ENCODE measurements around the gene EXOC6B. TPM values are rescaled to one million over a fixed set of nuclear protein-coding genes. Genes with fewer than 3 reads are reported as not detected.

Gene EXOC6B
- total and polyA plus RNA-seq, 11 donors: 18.4 to 192 (median 143) TPM

GRCh38 chr2:72827487-72827886 is 1.7 kb upstream of the EXOC6B start:
- no peak overlapping the region for H3K4me3 ChIP-seq
- H3K4me1 ChIP-seq: peaks cover 0 to 29% (median 9%) of the 10 kb centered on the region in 12 donors
- DNase-seq: no peak
- H3K9me3 ChIP-seq: no peaks in the 10 kb centered on the region
- no peak for ATAC-seq
- no peaks in the 10 kb centered on the region for H3K36me3 ChIP-seq
- intact Hi-C loops (cut with DNase I): loop anchor here in 4 of 10 donors (2.0 to 10.0 kb wide), 5 partner anchors 31 to 53 kb away; no protein-coding TSS in a partner anchor
- 87 to 92% (median 90%) methylated on average over 1 of the region's 1 CpG for WGBS, 4 donors
- H3K27me3 ChIP-seq: no peaks in the 10 kb centered on the region
- H3K27ac ChIP-seq: peak overlapping the region in 1 of 12 donors; percentile 4
- TF ChIP-seq POLR2A (IDR thresholded peaks at IDR 0.05) (no peak), CTCF (IDR thresholded peaks at IDR 0.05) (no peak)

- TF ChIP-seq POLR2A (IDR thresholded peaks at IDR 0.05): no peak
- no peak for TF ChIP-seq CTCF (IDR thresholded peaks at IDR 0.05)
- H3K9me3 ChIP-seq: no peaks in the 10 kb centered on the region
- peaks cover 0 to 32% (median 10%) of the 10 kb centered on the region in 12 donors for H3K4me1 ChIP-seq
- ATAC-seq (no peak), DNase-seq (no peak)
- intact Hi-C loops (cut with DNase I): loop anchor here in 4 of 10 donors (2.0 to 10.0 kb wide), 5 partner anchors 33 to 51 kb away; no protein-coding TSS in a partner anchor
- peak overlapping the region in 4 of 12 donors; percentile 86 to 92 (median 90) for H3K27ac ChIP-seq
- H3K4me3 ChIP-seq: peak overlapping the region in 11 of 12 donors; percentile 66 to 99 (median 86)
- no peaks in the 10 kb centered on the region for H3K27me3 ChIP-seq
- 64 to 67% (median 66%) methylated on average over 10 of the region's 10 CpGs for WGBS, 4 donors
- H3K36me3 ChIP-seq: peaks cover 0 to 4% (median 0%) of the 10 kb centered on the region in 9 donors
Observed at GRCh38 chr2:72826156-72826477, 284 bp upstream of the EXOC6B start.

- intact Hi-C loops (cut with DNase I): loop anchor here in 4 of 10 donors (5.0 to 10.0 kb wide), 4 partner anchors 37 to 52 kb away; no protein-coding TSS in a partner anchor
- no peak for DNase-seq
- no peaks in the 10 kb centered on the region for H3K9me3 ChIP-seq
- peak overlapping the region in 11 of 12 donors; percentile 63 to 93 (median 86) for H3K27ac ChIP-seq
- peaks cover 0 to 42% (median 15%) of the 10 kb centered on the region in 12 donors for H3K4me1 ChIP-seq
- TF ChIP-seq CTCF (IDR thresholded peaks at IDR 0.05): no peak
- H3K36me3 ChIP-seq: peaks cover 0 to 4% (median 0%) of the 10 kb centered on the region in 9 donors
- H3K27me3 ChIP-seq: no peaks in the 10 kb centered on the region
- no peak for ATAC-seq
- 45 to 49% (median 46%) methylated on average over 4 of the region's 4 CpGs for WGBS, 4 donors
- peak overlapping the region; percentile 66 to 99 (median 88) for H3K4me3 ChIP-seq
Observed at GRCh38 chr2:72824224-72824842, 1.5 kb downstream of the EXOC6B start.

GRCh38 chr2:72822794-72823193 is 3.0 kb downstream of the EXOC6B start:
- peak overlapping the region in 6 of 12 donors; percentile 81 to 99 (median 84) for H3K4me3 ChIP-seq
- H3K4me1 ChIP-seq: peaks cover 0 to 39% (median 16%) of the 10 kb centered on the region in 12 donors
- no peaks in the 10 kb centered on the region for H3K27me3 ChIP-seq
- H3K27ac ChIP-seq: peak overlapping the region in 7 of 12 donors; percentile 49 to 93 (median 85)
- no peaks in the 10 kb centered on the region for H3K9me3 ChIP-seq
- no peak for ATAC-seq
- no peak for DNase-seq
- 27 to 53% (median 42%) methylated on average over 2 of the region's 2 CpGs for WGBS, 4 donors
- peaks cover 0 to 4% (median 0%) of the 10 kb centered on the region in 9 donors for H3K36me3 ChIP-seq
- TF ChIP-seq POLR2A (IDR thresholded peaks at IDR 0.05) (no peak), CTCF (IDR thresholded peaks at IDR 0.05) (no peak)
- intact Hi-C loops (cut with DNase I): loop anchor here in 4 of 10 donors (5.0 to 10.0 kb wide), 4 partner anchors 35 to 50 kb away; no protein-coding TSS in a partner anchor

Data from heart left ventricle (tissue), 16 donors.